Activated CD4-positive, alpha-beta memory T cell treated with anti-CD3 and anti-CD28 coated beads for 36 hours (primary cell): ENCODE data around the gene ANKRD60. TPM values are rescaled to one million over a fixed set of nuclear protein-coding genes. Genes with fewer than 3 reads are reported as not detected.
A peak's percentile ranks its signal among the peaks of the same experiment; 100 is the strongest.

Experiments
- CTCF ChIA-PET: fragments of 350-600 bp; sonication (Branson Sonifier 250); formaldehyde crosslinking; loops from one replicate; lab custom pipeline; 2021; ENCODE audit warnings: antibody characterized with exemption, inconsistent platforms; lab: Charles Lee
- POLR2A ChIA-PET: fragments of 350-600 bp; sonication (Branson Sonifier 250); formaldehyde crosslinking; loops from one replicate; lab custom pipeline; 2021; ENCODE audit warnings: antibody characterized with exemption; lab: Charles Lee
- DNase-seq: peaks from one replicate; pipeline ENCODE4 v3.0.0-alpha.2; 2020
- H3K27ac Mint-ChIP-seq: one replicate; pipeline ENCODE4 v1.8.0; 2021; ENCODE audit warnings: mixed read lengths
- H3K27me3 Mint-ChIP-seq: one replicate; pipeline ENCODE4 v1.8.0; 2021; ENCODE audit warnings: mixed read lengths
- H3K36me3 Mint-ChIP-seq: one replicate; pipeline ENCODE4 v1.8.0; 2021; ENCODE audit warnings: mixed read lengths
- H3K4me1 Mint-ChIP-seq: one replicate; pipeline ENCODE4 v1.8.0; 2021; ENCODE audit warnings: low read depth, mixed read lengths
- H3K4me3 Mint-ChIP-seq: one replicate; pipeline ENCODE4 v1.8.0; 2021; ENCODE audit warnings: mild to moderate bottlenecking, mixed read lengths
- H3K9me3 Mint-ChIP-seq: one replicate; pipeline ENCODE4 v1.8.0; 2021; ENCODE audit warnings: mixed read lengths
- intact Hi-C: fragments of 100-400 bp; cut with micrococcal nuclease; formaldehyde crosslinking; loops from one replicate; pipeline ENCODE4 v1.15.1; 2023
- total RNA-seq, 2 experiments: library from RNA; stranded (reverse); gene quantifications; one replicate each; pipeline ENCODE4 v1.2.3, GENCODE V29; 2021

The ANKRD60 gene
- total RNA-seq, 2 experiments from 2014 or later, result not detected

GRCh38 chr20:58184063-58184462 is 44.4 kb downstream of the ANKRD60 start:
- Mint-ChIP-seq H3K4me3 (no peak overlapping the region), H3K27me3 (peaks cover 13% of the 10 kb centered on the region), H3K36me3 (no peaks in the 10 kb centered on the region), H3K4me1 (peaks cover 3% of the 10 kb centered on the region), H3K9me3 (no peaks in the 10 kb centered on the region), H3K27ac (no peak overlapping the region)
- ChIA-PET CTCF (interaction anchor here (2.0 to 2.4 kb wide), 2 partner anchors 11 to 25 kb away, joined by 7 to 9 read pairs; no protein-coding TSS in a partner anchor), POLR2A (no interaction called here)
- intact Hi-C loops, result no loop called here
- DNase-seq, result no peak

- CTCF ChIA-PET, result interaction anchor here (1.3 to 3.0 kb wide), 3 partner anchors 9 to 586 kb away, joined by 5 to 17 read pairs (median 6); no protein-coding TSS in a partner anchor
- intact Hi-C loops, result no loop called here
- no peak overlapping the region for H3K4me3 Mint-ChIP-seq
- no peaks in the 10 kb centered on the region for H3K9me3 Mint-ChIP-seq
- H3K36me3 Mint-ChIP-seq, result no peaks in the 10 kb centered on the region
- DNase-seq, result no peak
- POLR2A ChIA-PET, result no interaction called here
- peaks cover 15% of the 10 kb centered on the region for H3K27me3 Mint-ChIP-seq
- H3K27ac Mint-ChIP-seq, result no peak overlapping the region
- H3K4me1 Mint-ChIP-seq, result peaks cover 3% of the 10 kb centered on the region
Observed at GRCh38 chr20:58182521-58183140, 45.8 kb downstream of the ANKRD60 start.

GRCh38 chr20:58179432-58180099 is 48.9 kb downstream of the ANKRD60 start:
- POLR2A ChIA-PET, result no interaction called here

GRCh38 chr20:58179083-58179431 is 49.4 kb downstream of the ANKRD60 start:
- ChIA-PET CTCF (interaction anchor here (1.0 to 2.2 kb wide), 6 partner anchors 11 to 583 kb away, joined by 4 to 11 read pairs (median 6); no protein-coding TSS in a partner anchor), POLR2A (no interaction called here)
- peaks cover 7% of the 10 kb centered on the region for H3K4me1 Mint-ChIP-seq
- peaks cover 13% of the 10 kb centered on the region for H3K27me3 Mint-ChIP-seq
- intact Hi-C loops, result loop anchor here (1.0 kb wide), 2 partner anchors 525 to 582 kb away; no protein-coding TSS in a partner anchor
- H3K4me3 Mint-ChIP-seq, result no peak overlapping the region
- H3K27ac Mint-ChIP-seq, result no peak overlapping the region
- H3K36me3 Mint-ChIP-seq, result no peaks in the 10 kb centered on the region
- no peak for DNase-seq
- H3K9me3 Mint-ChIP-seq, result no peaks in the 10 kb centered on the region

More at GRCh38 chr20:58179432-58180099, 48.9 kb downstream of the ANKRD60 start:
- intact Hi-C loops, result loop anchor here (1.0 kb wide), 2 partner anchors 525 to 582 kb away; no protein-coding TSS in a partner anchor
- Mint-ChIP-seq H3K36me3 (no peaks in the 10 kb centered on the region), H3K4me3 (no peak overlapping the region), H3K27ac (no peak overlapping the region), H3K27me3 (peaks cover 13% of the 10 kb centered on the region), H3K4me1 (peaks cover 3% of the 10 kb centered on the region), H3K9me3 (no peaks in the 10 kb centered on the region)
- CTCF ChIA-PET, result interaction anchor here (0.7 to 3.0 kb wide), 16 partner anchors 9 to 664 kb away, joined by 3 to 17 read pairs (median 4); no protein-coding TSS in a partner anchor
- DNase-seq, result peak; percentile 70

- no peaks in the 10 kb centered on the region for H3K9me3 Mint-ChIP-seq
- peaks cover 12% of the 10 kb centered on the region for H3K27me3 Mint-ChIP-seq
- POLR2A ChIA-PET, result no interaction called here
- CTCF ChIA-PET, result interaction anchor here (1.4 kb wide), 1 partner anchor 12 kb away, joined by 4 read pairs; no protein-coding TSS in a partner anchor
- intact Hi-C loops, result no loop called here
- no peaks in the 10 kb centered on the region for H3K36me3 Mint-ChIP-seq
- no peak for DNase-seq
- H3K4me1 Mint-ChIP-seq, result peaks cover 9% of the 10 kb centered on the region
- no peak overlapping the region for H3K4me3 Mint-ChIP-seq
- no peak overlapping the region for H3K27ac Mint-ChIP-seq
Observed at GRCh38 chr20:58177799-58178198, 50.7 kb downstream of the ANKRD60 start.

- H3K27ac Mint-ChIP-seq, result no peak overlapping the region
- H3K9me3 Mint-ChIP-seq, result no peaks in the 10 kb centered on the region
- H3K4me1 Mint-ChIP-seq, result peaks cover 12% of the 10 kb centered on the region
- intact Hi-C loops, result no loop called here
- H3K4me3 Mint-ChIP-seq, result no peak overlapping the region
- H3K27me3 Mint-ChIP-seq, result peaks cover 7% of the 10 kb centered on the region
- CTCF ChIA-PET, result no interaction called here
- DNase-seq, result no peak
- H3K36me3 Mint-ChIP-seq, result no peaks in the 10 kb centered on the region
- POLR2A ChIA-PET, result no interaction called here
Observed at GRCh38 chr20:58175836-58176235, 52.6 kb downstream of the ANKRD60 start.

GRCh38 chr20:58175425-58175824 is 53.0 kb downstream of the ANKRD60 start:
- ChIA-PET CTCF (no interaction called here), POLR2A (no interaction called here)
- H3K4me3 Mint-ChIP-seq, result no peak overlapping the region
- DNase-seq, result no peak
- H3K36me3 Mint-ChIP-seq, result no peaks in the 10 kb centered on the region
- H3K27ac Mint-ChIP-seq, result no peak overlapping the region
- intact Hi-C loops, result no loop called here
- H3K9me3 Mint-ChIP-seq, result no peaks in the 10 kb centered on the region
- peaks cover 4% of the 10 kb centered on the region for H3K27me3 Mint-ChIP-seq
- H3K4me1 Mint-ChIP-seq, result peaks cover 12% of the 10 kb centered on the region

GRCh38 chr20:58174708-58175280 is 53.7 kb downstream of the ANKRD60 start:
- intact Hi-C loops, result no loop called here
- Mint-ChIP-seq H3K9me3 (no peaks in the 10 kb centered on the region), H3K4me1 (peaks cover 12% of the 10 kb centered on the region), H3K27me3 (peaks cover 4% of the 10 kb centered on the region), H3K27ac (no peak overlapping the region), H3K4me3 (no peak overlapping the region), H3K36me3 (no peaks in the 10 kb centered on the region)
- DNase-seq, result no peak
- POLR2A ChIA-PET, result no interaction called here
- CTCF ChIA-PET, result no interaction called here

- Mint-ChIP-seq H3K27me3 (peaks cover 2% of the 10 kb centered on the region), H3K4me1 (peaks cover 9% of the 10 kb centered on the region), H3K4me3 (no peak overlapping the region), H3K27ac (no peak overlapping the region), H3K36me3 (no peaks in the 10 kb centered on the region), H3K9me3 (no peaks in the 10 kb centered on the region)
- DNase-seq, result no peak
- ChIA-PET POLR2A (no interaction called here), CTCF (interaction anchor here (0.6 kb wide), 1 partner anchor 88 kb away, joined by 4 read pairs; no protein-coding TSS in a partner anchor)
- intact Hi-C loops, result no loop called here
Observed at GRCh38 chr20:58173930-58174707, 54.3 kb downstream of the ANKRD60 start.

GRCh38 chr20:58173091-58173490 is 55.4 kb downstream of the ANKRD60 start:
- Mint-ChIP-seq H3K4me1 (peaks cover 9% of the 10 kb centered on the region), H3K27ac (no peak overlapping the region), H3K9me3 (no peaks in the 10 kb centered on the region), H3K36me3 (no peaks in the 10 kb centered on the region), H3K27me3 (no peaks in the 10 kb centered on the region), H3K4me3 (no peak overlapping the region)
- CTCF ChIA-PET, result interaction anchor here (0.6 kb wide), 1 partner anchor 87 kb away, joined by 4 read pairs; no protein-coding TSS in a partner anchor
- no peak for DNase-seq
- POLR2A ChIA-PET, result no interaction called here
- intact Hi-C loops, result no loop called here

GRCh38 chr20:58171796-58172425 is 56.5 kb downstream of the ANKRD60 start:
- CTCF ChIA-PET, result no interaction called here
- Mint-ChIP-seq H3K27ac (no peak overlapping the region), H3K36me3 (no peaks in the 10 kb centered on the region), H3K4me1 (peaks cover 9% of the 10 kb centered on the region), H3K9me3 (no peaks in the 10 kb centered on the region), H3K27me3 (no peaks in the 10 kb centered on the region), H3K4me3 (no peak overlapping the region)
- DNase-seq, result no peak
- POLR2A ChIA-PET, result no interaction called here
- intact Hi-C loops, result no loop called here
